Astrocyte (in vitro differentiated cells and primary cell): ENCODE measurements around the gene CRYGN. TPM values are rescaled to one million over a fixed set of nuclear protein-coding genes. Genes with fewer than 3 reads are reported as not detected.

Experiments used
- DNase-seq: peaks from one replicate; pipeline ENCODE4 v3.0.0-alpha.2; 2010; ENCODE audit warnings: low read depth
- FAIRE-seq: peaks from 2 replicates; lab custom pipeline; 2011; peaks lifted over from hg19 to GRCh38; lab: Jason Lieb, UNC
- H2AFZ ChIP-seq: 2 replicates; pipeline ENCODE4 v1.6.0; 2012; ENCODE audit warnings: low read depth, low read length, inconsistent platforms
- H3K27ac ChIP-seq: 2 replicates; pipeline ENCODE4 v1.5.1; 2011; ENCODE audit warnings: low read depth, low read length, inconsistent platforms
- H3K27me3 ChIP-seq: 2 replicates; pipeline ENCODE4 v1.6.0; 2011; ENCODE audit warnings: low read length, inconsistent platforms; ENCODE audit not compliant: insufficient read depth
- H3K36me3 ChIP-seq: 2 replicates; pipeline ENCODE4 v1.5.1; 2011; ENCODE audit warnings: low read length, inconsistent platforms; ENCODE audit not compliant: insufficient read depth
- H3K4me1 ChIP-seq: 2 replicates; pipeline ENCODE4 v1.5.1; 2011; ENCODE audit warnings: low read length, inconsistent platforms; ENCODE audit not compliant: insufficient read depth
- H3K4me2 ChIP-seq: 2 replicates; pipeline ENCODE4 v1.6.0; 2012; ENCODE audit warnings: low read length, inconsistent platforms
- H3K4me3 ChIP-seq: 2 replicates; pipeline ENCODE4 v1.5.1; 2011; ENCODE audit warnings: low read depth, mild to moderate bottlenecking, low read length, inconsistent platforms; ENCODE audit not compliant: insufficient read depth
- H3K79me2 ChIP-seq: 2 replicates; pipeline ENCODE4 v1.6.0; 2012; ENCODE audit warnings: mild to moderate bottlenecking, low read length, inconsistent platforms; ENCODE audit not compliant: insufficient read depth
- H3K9ac ChIP-seq: 2 replicates; pipeline ENCODE4 v1.6.0; 2012; ENCODE audit warnings: mild to moderate bottlenecking, low read length, inconsistent platforms
- H3K9me3 ChIP-seq: 2 replicates; pipeline ENCODE4 v1.5.1; 2012; ENCODE audit warnings: low read depth, mild to moderate bottlenecking, low read length, inconsistent platforms; ENCODE audit not compliant: insufficient read depth
- H4K20me1 ChIP-seq: 2 replicates; pipeline ENCODE4 v1.6.0; 2012; ENCODE audit warnings: low read length, inconsistent platforms; ENCODE audit not compliant: insufficient read depth
- H3K27ac Mint-ChIP-seq: one replicate; pipeline ENCODE4 v1.8.0; 2021; ENCODE audit warnings: mild to moderate bottlenecking, mixed read lengths; ENCODE audit not compliant: unreplicated experiment
- H3K27me3 Mint-ChIP-seq: one replicate; pipeline ENCODE4 v1.8.0; 2021; ENCODE audit warnings: low read depth, mixed read lengths; ENCODE audit not compliant: unreplicated experiment
- H3K36me3 Mint-ChIP-seq: one replicate; pipeline ENCODE4 v1.8.0; 2021; ENCODE audit warnings: low read depth, mixed read lengths; ENCODE audit not compliant: unreplicated experiment
- H3K4me1 Mint-ChIP-seq: one replicate; pipeline ENCODE4 v1.8.0; 2021; ENCODE audit warnings: low read depth, mixed read lengths; ENCODE audit not compliant: unreplicated experiment
- H3K4me3 Mint-ChIP-seq: one replicate; pipeline ENCODE4 v1.8.0; 2021; ENCODE audit warnings: mild to moderate bottlenecking, moderate library complexity, mixed read lengths; ENCODE audit not compliant: unreplicated experiment
- H3K9me3 Mint-ChIP-seq: one replicate; pipeline ENCODE4 v1.8.0; 2021; ENCODE audit warnings: mild to moderate bottlenecking, mixed read lengths; ENCODE audit not compliant: unreplicated experiment
- EZH2 ChIP-seq: IDR thresholded peaks from 2 replicates; pipeline ENCODE4 v1.6.1; 2012; ENCODE audit warnings: mild to moderate bottlenecking, low read length, inconsistent platforms; ENCODE audit not compliant: insufficient read depth
- total RNA-seq: library from RNA; stranded (reverse); gene quantifications from 2 replicates; pipeline ENCODE4 v1.2.1, GENCODE V29; 2021
- TF ChIP-seq, protein P1 (sequence below): IDR thresholded peaks from 2 replicates; pipeline ENCODE4 v1.5.1; 2011; ENCODE audit warnings: low read depth, mild to moderate bottlenecking, inconsistent platforms, low read length, moderate library complexity; ENCODE audit not compliant: insufficient read depth

Gene CRYGN
- total RNA-seq, 1 donor from 2014 or later = not detected

- Histone ChIP-seq H3K4me2 (no peak overlapping the region), H3K9ac (no peak overlapping the region), H3K9me3 (no peaks in the 10 kb centered on the region), H2AFZ (no peak overlapping the region), H3K27ac (no peak overlapping the region), H3K27me3 (peaks cover 70% of the 10 kb centered on the region), H3K79me2 (no peaks in the 10 kb centered on the region), H3K4me1 (peaks cover 4% of the 10 kb centered on the region), H3K4me3 (no peak overlapping the region), H4K20me1 (no peaks in the 10 kb centered on the region), H3K36me3 (no peaks in the 10 kb centered on the region)
- Mint-ChIP-seq H3K4me3 (peak overlapping the region; percentile 40), H3K27ac (no peak overlapping the region), H3K27me3 (peaks cover 61% of the 10 kb centered on the region), H3K4me1 (peaks cover 3% of the 10 kb centered on the region), H3K9me3 (peaks cover 4% of the 10 kb centered on the region), H3K36me3 (peaks cover 6% of the 10 kb centered on the region)
- TF ChIP-seq, protein P1, sequence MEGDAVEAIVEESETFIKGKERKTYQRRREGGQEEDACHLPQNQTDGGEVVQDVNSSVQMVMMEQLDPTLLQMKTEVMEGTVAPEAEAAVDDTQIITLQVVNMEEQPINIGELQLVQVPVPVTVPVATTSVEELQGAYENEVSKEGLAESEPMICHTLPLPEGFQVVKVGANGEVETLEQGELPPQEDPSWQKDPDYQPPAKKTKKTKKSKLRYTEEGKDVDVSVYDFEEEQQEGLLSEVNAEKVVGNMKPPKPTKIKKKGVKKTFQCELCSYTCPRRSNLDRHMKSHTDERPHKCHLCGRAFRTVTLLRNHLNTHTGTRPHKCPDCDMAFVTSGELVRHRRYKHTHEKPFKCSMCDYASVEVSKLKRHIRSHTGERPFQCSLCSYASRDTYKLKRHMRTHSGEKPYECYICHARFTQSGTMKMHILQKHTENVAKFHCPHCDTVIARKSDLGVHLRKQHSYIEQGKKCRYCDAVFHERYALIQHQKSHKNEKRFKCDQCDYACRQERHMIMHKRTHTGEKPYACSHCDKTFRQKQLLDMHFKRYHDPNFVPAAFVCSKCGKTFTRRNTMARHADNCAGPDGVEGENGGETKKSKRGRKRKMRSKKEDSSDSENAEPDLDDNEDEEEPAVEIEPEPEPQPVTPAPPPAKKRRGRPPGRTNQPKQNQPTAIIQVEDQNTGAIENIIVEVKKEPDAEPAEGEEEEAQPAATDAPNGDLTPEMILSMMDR = no peak
- no peak for TF ChIP-seq EZH2
- FAIRE-seq = no peak
- no peak for DNase-seq
Observed at GRCh38 chr7:151411551-151411950, 28.4 kb downstream of the CRYGN start.

- H3K36me3 ChIP-seq = no peaks in the 10 kb centered on the region
- Mint-ChIP-seq H3K4me1 (peaks cover 3% of the 10 kb centered on the region), H3K36me3 (peaks cover 6% of the 10 kb centered on the region), H3K9me3 (peaks cover 3% of the 10 kb centered on the region), H3K27ac (no peak overlapping the region), H3K27me3 (peaks cover 67% of the 10 kb centered on the region), H3K4me3 (peak overlapping the region; percentile 74)
- DNase-seq (no peak), FAIRE-seq (no peak)
- peak overlapping the region; percentile 19 for H3K4me3 ChIP-seq
- peaks cover 63% of the 10 kb centered on the region for H3K27me3 ChIP-seq
- peak overlapping the region; percentile 72 for H3K4me2 ChIP-seq
- peak overlapping the region; percentile 63 for H2AFZ ChIP-seq
- no peak overlapping the region for H3K9ac ChIP-seq
- H3K27ac ChIP-seq = no peak overlapping the region
- H3K4me1 ChIP-seq = peaks cover 4% of the 10 kb centered on the region
- no peaks in the 10 kb centered on the region for H4K20me1 ChIP-seq
- TF ChIP-seq, protein P1 = no peak
- TF ChIP-seq EZH2 = peak; percentile 66
- H3K79me2 ChIP-seq = no peaks in the 10 kb centered on the region
- H3K9me3 ChIP-seq = no peaks in the 10 kb centered on the region
Observed at GRCh38 chr7:151410405-151411390, 29.2 kb downstream of the CRYGN start.
